Stimulated activated CD4-positive, alpha-beta T cell treated with anti-CD3 and anti-CD28 coated beads, Interleukin-4, amount 100 ng/mL, for 4 hours (primary cell): ENCODE data around the gene METTL21C.

Source experiments
- DNase-seq, 2 experiments: peaks; one replicate each; pipeline ENCODE4 v3.0.0-alpha.2; 2020

Gene METTL21C

GRCh38 chr13:102694937-102695336, at the start of gene METTL21C:
TSS of gene METTL21C (minus strand) at chr13:102695044. CDS start at chr13:102694498, 546 bp downstream.
- DNase-seq: no peak

DNA sequence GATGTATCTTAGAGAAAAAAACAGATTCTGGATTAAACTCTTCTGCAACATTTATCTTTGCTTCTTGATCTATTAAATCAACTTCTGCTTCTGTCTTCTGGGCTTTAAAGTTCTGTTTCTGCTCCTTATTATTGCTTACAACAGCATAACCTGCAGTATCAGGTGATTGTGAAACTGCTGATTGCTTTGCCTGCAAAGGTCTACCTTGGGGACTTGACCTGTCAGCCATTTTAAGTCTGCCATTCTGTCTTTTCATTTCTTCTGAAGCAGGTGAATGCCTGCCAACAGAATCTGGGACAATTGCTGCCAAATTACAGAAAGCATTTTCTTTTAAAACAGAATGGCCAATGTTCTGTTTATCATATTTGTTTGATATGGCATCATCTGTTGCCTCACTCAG, 47.7 kb upstream of the METTL21C start:
- no peak for DNase-seq

DNA sequence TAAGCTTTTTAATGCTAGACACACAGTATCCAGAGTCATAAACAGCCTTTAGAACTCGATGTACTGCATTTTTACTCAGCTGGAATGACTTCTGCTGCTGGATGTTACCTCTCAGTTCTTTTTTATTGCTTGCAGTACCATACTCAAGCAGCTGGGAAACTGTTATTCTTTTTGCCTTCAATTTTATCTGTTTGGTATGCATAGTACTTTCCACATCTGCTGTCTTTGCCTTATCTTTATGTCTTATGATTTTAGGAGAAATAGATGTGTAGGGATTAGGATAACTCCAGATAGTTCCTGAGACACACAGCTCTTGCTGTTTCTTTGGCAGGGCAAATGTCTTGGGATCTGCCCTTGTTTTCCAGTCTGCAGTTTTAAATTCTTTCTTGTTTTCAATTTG, 47.3 kb upstream of the METTL21C start:
- DNase-seq: no peak

- no peak for DNase-seq
These were observed 34.9 kb upstream of the METTL21C start for GRCh38 chr13:102729560-102730270.

GRCh38 chr13:102726430-102726829, 31.6 kb upstream of the METTL21C start:
- no peak for DNase-seq

- no peak for DNase-seq
These were observed 30.1 kb upstream of the METTL21C start for GRCh38 chr13:102724923-102725322.

DNA sequence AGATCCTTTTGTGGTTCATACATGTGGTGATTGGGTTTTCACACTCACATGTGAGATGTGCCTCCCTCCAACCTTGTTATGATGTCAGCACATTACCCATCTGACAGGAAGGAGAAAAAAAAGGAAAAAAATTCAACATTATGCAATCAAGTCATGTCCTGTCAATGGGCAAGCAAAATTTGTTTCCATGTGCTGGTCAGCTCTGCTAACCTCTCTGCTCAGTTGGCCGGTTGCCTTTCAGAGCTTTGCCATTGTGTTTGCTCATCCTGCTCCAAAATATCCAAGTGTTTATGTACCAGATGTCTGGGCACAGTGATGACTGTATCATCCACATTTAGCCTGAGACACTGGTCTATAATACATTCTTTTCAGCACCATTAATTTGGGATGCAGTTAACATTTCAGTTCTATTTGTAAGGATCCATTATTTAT, 27.0 kb upstream of the METTL21C start:
- no peak for DNase-seq

GRCh38 chr13:102718746-102719145, 23.9 kb upstream of the METTL21C start:
- no peak for DNase-seq

DNA sequence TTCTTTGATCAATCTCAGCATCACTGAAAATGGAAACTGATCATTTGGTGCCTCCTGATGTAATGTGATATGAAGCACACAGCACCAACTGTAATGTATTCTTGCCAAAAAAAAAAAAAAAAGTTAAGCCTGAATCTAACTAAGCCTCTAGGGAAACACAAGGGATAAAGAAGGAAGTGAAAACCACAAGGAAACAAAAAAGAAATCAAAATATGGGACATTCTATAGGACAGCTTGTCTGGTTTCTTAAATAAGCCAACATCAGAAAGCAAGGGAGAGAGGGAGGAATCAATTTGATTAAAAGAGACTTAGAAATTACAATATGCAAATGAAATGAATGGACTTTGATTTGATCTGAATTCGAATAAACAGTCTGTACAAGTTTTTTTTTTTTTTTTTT, 20.6 kb upstream of the METTL21C start:
- no peak for DNase-seq

GRCh38 chr13:102710261-102710679, 15.4 kb upstream of the METTL21C start:
- DNase-seq: no peak

DNA sequence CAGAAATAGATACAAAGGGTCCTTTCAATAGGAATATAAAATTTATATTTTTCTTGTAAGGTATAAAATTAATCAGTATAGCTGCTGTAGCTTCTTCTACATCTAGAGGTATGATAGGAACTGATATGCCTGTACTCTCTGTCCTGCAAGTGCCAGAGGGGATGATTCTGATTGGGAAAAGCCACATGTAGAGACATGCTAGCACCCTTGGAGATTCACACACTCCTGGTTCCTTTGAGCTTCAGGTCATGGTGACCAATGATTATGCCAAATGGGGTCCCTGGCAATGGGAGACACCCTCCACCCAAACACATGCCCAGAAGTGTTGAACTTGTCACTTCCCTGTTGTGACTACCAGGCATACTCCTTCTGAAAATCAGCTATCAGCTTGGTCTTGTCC, 14.7 kb upstream of the METTL21C start:
- DNase-seq: no peak

GRCh38 chr13:102708991-102709390, 14.1 kb upstream of the METTL21C start:
- no peak for DNase-seq

DNA sequence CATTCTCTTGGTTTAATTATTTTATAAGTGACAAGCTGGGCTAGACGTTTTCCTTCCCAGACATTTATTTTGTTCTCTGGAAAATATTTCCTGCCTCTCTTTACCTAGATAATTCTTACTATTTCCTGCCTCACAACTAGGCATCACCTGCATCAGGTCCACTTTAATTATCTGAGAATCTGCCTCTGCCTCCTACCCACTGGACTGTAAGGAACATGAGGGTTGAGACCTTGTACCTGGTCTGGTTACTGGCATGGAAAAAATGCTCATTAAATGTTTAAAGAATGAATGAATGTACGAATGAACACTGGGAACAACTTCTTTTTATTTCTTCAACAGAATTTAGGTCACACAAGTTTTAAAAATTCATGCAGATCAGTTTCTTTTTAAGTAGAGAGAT, 13.4 kb upstream of the METTL21C start:
- no peak for DNase-seq

- no peak for DNase-seq
These were observed 12.6 kb upstream of the METTL21C start for GRCh38 chr13:102707467-102707866.

DNA sequence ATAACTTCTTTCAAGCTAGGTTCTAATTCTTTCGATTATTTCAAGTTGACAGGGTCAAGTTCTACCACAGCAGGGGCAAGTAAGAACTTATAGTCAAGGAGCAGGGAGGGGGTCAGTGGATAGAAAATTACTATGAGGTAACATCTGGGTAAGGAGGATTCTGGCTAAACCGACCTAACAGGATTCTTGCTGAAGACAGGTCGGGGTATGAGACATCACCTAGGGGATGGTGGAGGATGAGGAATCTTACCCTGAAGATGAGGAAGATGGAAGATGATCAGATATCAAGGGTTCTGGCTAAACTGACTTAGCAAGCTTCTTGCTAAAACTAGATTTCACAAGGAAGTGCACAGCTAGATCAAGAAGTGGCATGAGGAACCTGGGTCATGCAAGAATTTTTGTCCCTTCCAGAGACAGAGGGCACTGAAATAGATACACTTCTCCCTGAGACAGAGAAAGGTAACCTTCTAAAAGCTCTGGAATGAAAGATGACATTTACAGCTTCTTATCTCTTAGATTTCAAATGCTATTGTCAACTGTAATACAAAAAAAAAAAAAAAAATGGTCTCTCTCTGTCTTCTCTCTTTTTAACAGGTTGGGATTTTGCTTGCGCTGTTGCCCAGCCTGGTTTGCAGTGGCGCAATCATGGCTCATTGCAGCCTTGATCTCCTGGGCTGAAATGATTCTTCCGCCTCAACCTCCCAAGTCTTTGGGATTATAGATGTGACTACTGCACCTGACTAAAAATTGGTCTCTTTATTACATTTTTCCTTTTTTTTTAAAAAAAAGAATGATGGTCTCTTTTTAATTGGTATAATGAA, 9.6 kb upstream of the METTL21C start:
- DNase-seq: no peak

- DNase-seq: no peak
These were observed 8.8 kb upstream of the METTL21C start for GRCh38 chr13:102703726-102704035.

GRCh38 chr13:102702965-102703725, 8.3 kb upstream of the METTL21C start:
- no peak for DNase-seq

GRCh38 chr13:102701331-102701730, 6.5 kb upstream of the METTL21C start:
- DNase-seq: no peak

- no peak for DNase-seq
These were observed 5.5 kb upstream of the METTL21C start for GRCh38 chr13:102700088-102701031.

- no peak for DNase-seq
These were observed 4.7 kb upstream of the METTL21C start for GRCh38 chr13:102699504-102699903.

DNA sequence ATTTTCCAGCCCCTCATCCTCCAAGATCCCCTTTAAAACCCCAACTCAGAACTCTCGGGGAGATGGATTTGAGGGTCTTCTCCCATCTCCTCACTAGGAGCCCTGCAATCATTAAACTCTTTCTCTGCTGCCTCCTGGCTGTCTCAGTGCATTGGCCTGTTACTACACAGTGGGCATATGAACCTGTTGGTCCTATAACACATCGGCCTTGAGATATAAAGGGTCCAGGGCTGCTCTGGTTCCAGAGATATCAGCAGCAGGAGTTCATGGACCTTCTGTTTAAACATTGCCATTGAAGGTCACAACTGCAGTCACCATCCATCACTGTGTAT, 3.8 kb upstream of the METTL21C start:
- no peak for DNase-seq

DNA sequence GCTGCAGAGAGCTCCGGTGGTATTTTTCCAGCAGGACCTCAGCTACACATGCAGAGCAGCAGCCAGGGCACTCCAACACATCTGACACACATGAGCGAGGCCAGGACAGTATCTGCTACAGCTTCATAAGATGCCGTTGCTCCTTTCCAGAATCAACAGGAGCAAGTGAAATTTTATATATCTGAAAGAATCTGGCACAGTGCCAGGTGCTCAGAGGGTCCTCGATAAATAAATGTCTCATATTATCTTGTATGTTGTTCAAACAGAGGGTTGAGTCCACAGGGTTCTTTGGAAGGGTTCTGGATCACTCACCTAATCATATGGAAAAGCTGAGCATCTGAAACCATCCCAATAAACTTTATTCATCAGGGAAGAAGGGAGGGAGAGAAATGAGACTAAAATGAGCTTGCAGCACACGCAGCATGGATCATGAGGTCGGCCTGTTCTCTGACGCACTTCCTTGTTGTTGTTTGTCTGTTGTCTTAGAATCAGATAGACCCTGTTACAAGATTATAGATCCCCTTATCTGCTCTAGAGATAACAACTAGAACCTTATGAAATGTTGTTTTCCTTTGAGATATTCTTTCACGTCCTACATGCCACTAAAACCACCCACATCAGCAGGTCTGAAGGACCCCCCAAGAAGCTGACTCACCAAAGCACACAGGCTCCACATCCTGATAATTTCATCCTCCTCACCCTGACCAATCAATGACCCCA, 3.2 kb upstream of the METTL21C start:
- DNase-seq: no peak
